Stimulated activated memory B cell treated with anti-CD40 and anti-IgM and Interleukin-4, amounts not matched to agents 10 μg/mL and 1 μg/mL and 100 μg/mL, for 72 hours (primary cell): ENCODE data around the gene EXD2.

ENCODE experiments used
- ATAC-seq: fragments of 150-1000 bp; cut with Tn5 transposase; 2 replicates; pipeline ENCODE4 v1.10.0; 2021
- H3K27ac Mint-ChIP-seq: one replicate; pipeline ENCODE4 v1.8.0; 2022; ENCODE audit warnings: mild to moderate bottlenecking, mixed read lengths
- H3K27me3 Mint-ChIP-seq: one replicate; pipeline ENCODE4 v1.8.0; 2022; ENCODE audit warnings: mixed read lengths
- H3K36me3 Mint-ChIP-seq: one replicate; pipeline ENCODE4 v1.8.0; 2022; ENCODE audit warnings: mixed read lengths
- H3K4me1 Mint-ChIP-seq: one replicate; pipeline ENCODE4 v1.8.0; 2022; ENCODE audit warnings: mixed read lengths
- H3K4me3 Mint-ChIP-seq: one replicate; pipeline ENCODE4 v1.8.0; 2022; ENCODE audit warnings: mild to moderate bottlenecking, moderate library complexity, mixed read lengths
- H3K9me3 Mint-ChIP-seq: one replicate; pipeline ENCODE4 v1.8.0; 2022; ENCODE audit warnings: mixed read lengths

Gene EXD2

DNA sequence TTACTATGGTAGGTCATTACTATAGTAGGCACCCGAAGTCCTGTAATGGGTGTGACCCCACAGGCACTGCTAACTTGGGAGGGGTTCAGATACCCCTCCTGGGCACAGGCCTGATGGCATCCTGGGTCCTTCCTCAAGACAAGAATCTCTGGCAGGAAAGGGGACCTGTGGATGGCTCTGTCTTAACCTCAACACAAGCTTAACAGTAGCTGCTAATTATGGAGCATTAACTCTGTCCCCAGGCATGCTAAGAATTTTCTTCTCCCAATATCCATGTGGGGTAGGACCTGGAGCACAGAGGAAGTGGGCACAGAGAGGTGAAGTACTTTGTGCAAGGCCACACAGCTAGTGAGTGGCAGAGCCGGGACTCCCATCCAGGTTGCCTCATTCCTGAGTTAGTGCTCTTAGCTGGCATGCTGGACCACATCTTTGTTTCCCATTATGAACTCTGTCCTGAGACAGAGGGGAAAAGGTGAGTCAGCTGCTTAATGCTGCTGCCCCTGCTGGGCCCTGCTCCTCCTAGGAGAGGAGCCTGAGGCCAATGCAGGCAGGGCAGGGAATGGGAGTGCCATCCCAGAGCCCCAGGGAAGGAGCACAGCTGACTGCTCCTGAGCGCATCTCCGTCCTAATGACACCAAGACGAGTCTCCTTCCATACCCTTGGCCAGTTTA, 100.7 kb downstream of the EXD2 start:
- Mint-ChIP-seq H3K27me3 (peaks cover 12% of the 10 kb centered on the region), H3K27ac (no peak overlapping the region), H3K36me3 (no peaks in the 10 kb centered on the region), H3K9me3 (no peaks in the 10 kb centered on the region), H3K4me1 (no peaks in the 10 kb centered on the region), H3K4me3 (no peak overlapping the region)
- no peak for ATAC-seq
